GM18909 (cell line): ENCODE results near the gene PTOV1.
A peak's percentile ranks its signal among the peaks of the same experiment; 100 is the strongest.
"Not testable (repeated sequence)": the region's sequence is repeated elsewhere in the genome, so short reads cannot be mapped to it uniquely, and the experiment has no call there.

Source experiments
- ATAC-seq: cut with Tn5 transposase; IDR thresholded peaks from one replicate; pipeline ENCODE4 v1.9.1; 2021; ENCODE audit warnings: mild to moderate bottlenecking; ENCODE audit not compliant: unreplicated experiment, poor library complexity

Gene PTOV1

GRCh38 chr19:49816590-49816989 is 34.4 kb upstream of the PTOV1 start:
- no peak for ATAC-seq

GRCh38 chr19:49817964-49818648 is 32.9 kb upstream of the PTOV1 start, which contains the start of gene MED25:
TSS of gene MED25 (plus strand) at chr19:49818289. CDS start at chr19:49818342, 53 bp downstream.
- ATAC-seq = peak; percentile 76

GRCh38 chr19:49818649-49819370 is 32.1 kb upstream of the PTOV1 start:
- ATAC-seq = no peak

GRCh38 chr19:49819452-49820115 is 31.4 kb upstream of the PTOV1 start:
- ATAC-seq = not testable (repeated sequence)

- no peak for ATAC-seq
Measured at GRCh38 chr19:49820125-49820524, 30.8 kb upstream of the PTOV1 start.

- no peak for ATAC-seq
Measured at GRCh38 chr19:49823472-49823871, 27.5 kb upstream of the PTOV1 start.

GRCh38 chr19:49824662-49825061 is 26.3 kb upstream of the PTOV1 start:
- ATAC-seq = no peak

- no peak for ATAC-seq
Measured at GRCh38 chr19:49827034-49827433, 23.9 kb upstream of the PTOV1 start.

GRCh38 chr19:49829200-49829599 is 21.8 kb upstream of the PTOV1 start:
- ATAC-seq = no peak

GRCh38 chr19:49829721-49830120 is 21.2 kb upstream of the PTOV1 start:
- no peak for ATAC-seq

GRCh38 chr19:49830766-49831165 is 20.2 kb upstream of the PTOV1 start:
- no peak for ATAC-seq

GRCh38 chr19:49831592-49831991 is 19.4 kb upstream of the PTOV1 start:
- no peak for ATAC-seq

- no peak for ATAC-seq
Measured at GRCh38 chr19:49832556-49832955, 18.4 kb upstream of the PTOV1 start.

- no peak for ATAC-seq
Measured at GRCh38 chr19:49833599-49833998, 17.4 kb upstream of the PTOV1 start.

- no peak for ATAC-seq
Measured at GRCh38 chr19:49835562-49835961, 15.4 kb upstream of the PTOV1 start.

GRCh38 chr19:49836176-49837008 is 14.6 kb upstream of the PTOV1 start:
- ATAC-seq = no peak

- no peak for ATAC-seq
Measured at GRCh38 chr19:49837009-49837310, 14.0 kb upstream of the PTOV1 start.

- no peak for ATAC-seq
Measured at GRCh38 chr19:49837425-49837824, 13.5 kb upstream of the PTOV1 start.

- no peak for ATAC-seq
Measured at GRCh38 chr19:49838885-49839588, 11.9 kb upstream of the PTOV1 start.

GRCh38 chr19:49839713-49840112 is 11.2 kb upstream of the PTOV1 start:
- ATAC-seq = no peak
